K562 (cell line): ENCODE data around the gene RFLNA.

Source experiments
- EZH2 ChIP-seq: IDR thresholded peaks from 2 replicates; pipeline ENCODE4 v1.6.1; 2012; ENCODE audit warnings: low read depth, mild to moderate bottlenecking, inconsistent platforms, low read length, borderline replicate concordance
- POLR2AphosphoS5 ChIP-seq: IDR thresholded peaks from 2 replicates; pipeline ENCODE4 v1.6.1; 2011; ENCODE audit warnings: mild to moderate bottlenecking, low read depth, low read length, moderate library complexity; ENCODE audit not compliant: control insufficient read depth, insufficient read depth
- TF ChIP-seq, protein P1 (sequence below): fragments of 450-650 bp; IDR thresholded peaks from one replicate; pipeline ENCODE4 v1.6.1; 2018; ENCODE audit warnings: mild to moderate bottlenecking, moderate library complexity; ENCODE audit not compliant: partially characterized antibody
- TF ChIP-seq, protein P2 (sequence below), 3 experiments: IDR thresholded peaks in 2 of 3; conservative IDR thresholded peaks in 1 of 3; 2 replicates each; pipeline ENCODE4 v1.5.1; 2011 to 2012; ENCODE audit warnings: low read length in 3 of 3, mild to moderate bottlenecking in 3 of 3, control low read depth in 2 of 3, improper control_type of control experiment in 1 of 3, inconsistent platforms in 1 of 3, low read depth in 1 of 3, mixed read lengths in 1 of 3, moderate library complexity in 1 of 3; ENCODE audit not compliant: insufficient read depth in 2 of 3

DNA sequence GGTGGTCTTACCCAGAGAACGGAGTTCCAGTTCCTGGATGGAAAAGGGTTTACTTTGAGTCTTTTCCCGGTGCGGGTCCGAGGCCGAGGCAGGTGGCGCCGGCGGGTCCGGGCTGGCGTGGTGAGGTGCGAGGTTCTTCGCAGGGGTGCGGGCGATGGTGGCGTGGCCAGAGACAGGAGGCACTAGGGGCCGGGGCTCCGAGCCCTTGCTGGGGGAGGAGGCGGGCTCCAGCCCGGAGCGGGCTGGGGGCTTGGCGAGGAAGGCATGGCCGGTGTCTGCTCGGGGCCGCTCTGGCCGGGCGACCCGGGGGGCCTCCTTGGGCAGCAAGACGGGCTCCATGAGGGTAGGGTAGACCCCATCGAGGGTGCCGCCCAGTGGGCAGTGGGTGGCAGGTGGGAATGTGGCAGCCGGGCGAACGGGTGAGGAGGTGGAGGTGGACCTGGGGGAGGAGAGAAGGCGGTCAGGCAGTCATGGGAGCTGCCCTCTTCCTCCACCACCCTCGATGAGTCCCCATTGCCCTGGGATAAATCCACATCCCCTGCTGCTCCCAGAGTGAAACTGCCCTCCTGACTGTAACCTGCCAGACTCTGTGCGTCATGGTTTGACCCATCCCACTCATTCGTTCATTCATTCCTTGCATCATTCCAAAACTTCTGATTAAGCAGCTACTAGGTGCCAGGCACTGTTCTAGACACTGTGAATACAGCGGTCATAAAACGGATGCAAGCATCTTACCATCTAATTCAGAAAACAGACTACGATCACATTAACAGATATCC, 42.0 kb downstream of the RFLNA start:
- no peak for TF ChIP-seq POLR2AphosphoS5
- TF ChIP-seq, protein P1, sequence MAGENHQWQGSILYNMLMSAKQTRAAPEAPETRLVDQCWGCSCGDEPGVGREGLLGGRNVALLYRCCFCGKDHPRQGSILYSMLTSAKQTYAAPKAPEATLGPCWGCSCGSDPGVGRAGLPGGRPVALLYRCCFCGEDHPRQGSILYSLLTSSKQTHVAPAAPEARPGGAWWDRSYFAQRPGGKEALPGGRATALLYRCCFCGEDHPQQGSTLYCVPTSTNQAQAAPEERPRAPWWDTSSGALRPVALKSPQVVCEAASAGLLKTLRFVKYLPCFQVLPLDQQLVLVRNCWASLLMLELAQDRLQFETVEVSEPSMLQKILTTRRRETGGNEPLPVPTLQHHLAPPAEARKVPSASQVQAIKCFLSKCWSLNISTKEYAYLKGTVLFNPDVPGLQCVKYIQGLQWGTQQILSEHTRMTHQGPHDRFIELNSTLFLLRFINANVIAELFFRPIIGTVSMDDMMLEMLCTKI = no peak
- TF ChIP-seq, protein P2, sequence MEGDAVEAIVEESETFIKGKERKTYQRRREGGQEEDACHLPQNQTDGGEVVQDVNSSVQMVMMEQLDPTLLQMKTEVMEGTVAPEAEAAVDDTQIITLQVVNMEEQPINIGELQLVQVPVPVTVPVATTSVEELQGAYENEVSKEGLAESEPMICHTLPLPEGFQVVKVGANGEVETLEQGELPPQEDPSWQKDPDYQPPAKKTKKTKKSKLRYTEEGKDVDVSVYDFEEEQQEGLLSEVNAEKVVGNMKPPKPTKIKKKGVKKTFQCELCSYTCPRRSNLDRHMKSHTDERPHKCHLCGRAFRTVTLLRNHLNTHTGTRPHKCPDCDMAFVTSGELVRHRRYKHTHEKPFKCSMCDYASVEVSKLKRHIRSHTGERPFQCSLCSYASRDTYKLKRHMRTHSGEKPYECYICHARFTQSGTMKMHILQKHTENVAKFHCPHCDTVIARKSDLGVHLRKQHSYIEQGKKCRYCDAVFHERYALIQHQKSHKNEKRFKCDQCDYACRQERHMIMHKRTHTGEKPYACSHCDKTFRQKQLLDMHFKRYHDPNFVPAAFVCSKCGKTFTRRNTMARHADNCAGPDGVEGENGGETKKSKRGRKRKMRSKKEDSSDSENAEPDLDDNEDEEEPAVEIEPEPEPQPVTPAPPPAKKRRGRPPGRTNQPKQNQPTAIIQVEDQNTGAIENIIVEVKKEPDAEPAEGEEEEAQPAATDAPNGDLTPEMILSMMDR (IDR thresholded peaks at IDR 0.05 in 2 of 3, conservative IDR thresholded peaks at IDR 0.05 in 1 of 3; ENCODE audit: insufficient read depth in 2 of 3, low read depth in 1 of 3, low read length in 3 of 3) = no peak
- no peak for TF ChIP-seq EZH2
